Breast epithelium (tissue), 3 donors: Measurements from ENCODE around the gene P2RY13.

Source experiments
- POLR2A ChIP-seq: fragments of 450-650 bp; IDR thresholded peaks from one replicate; pipeline ENCODE4 v1.6.1; 2016; ENCODE audit warnings: antibody characterized with exemption, mild to moderate bottlenecking, moderate library complexity
- TF ChIP-seq, protein P1 (sequence below), 3 donors: fragments of 450-650 bp; IDR thresholded peaks; one replicate each; pipeline ENCODE4 v1.5.1; 2016 to 2017; ENCODE audit warnings: antibody characterized with exemption in 3 of 3, mild to moderate bottlenecking in 3 of 3, moderate library complexity in 3 of 3

DNA sequence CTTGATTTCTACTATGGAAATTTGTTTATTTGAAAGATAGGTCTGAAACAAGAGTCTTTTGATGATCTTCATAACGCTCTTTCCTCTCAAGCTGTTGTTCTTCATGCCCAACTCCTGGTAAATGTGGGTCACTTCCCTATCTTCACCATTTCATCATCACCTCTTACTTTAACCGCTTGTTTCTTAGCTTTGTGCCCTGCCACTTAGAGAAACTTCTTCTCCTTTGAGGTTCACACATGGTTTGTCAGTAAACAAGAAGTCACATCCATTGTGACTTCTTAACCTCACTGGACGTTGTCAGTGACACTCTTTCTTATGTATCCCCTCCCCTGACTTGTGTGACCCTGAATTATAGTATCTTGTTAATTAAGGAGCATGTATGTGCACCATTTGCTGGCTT is 16.9 kb upstream of the P2RY13 start:
- TF ChIP-seq, protein P1, sequence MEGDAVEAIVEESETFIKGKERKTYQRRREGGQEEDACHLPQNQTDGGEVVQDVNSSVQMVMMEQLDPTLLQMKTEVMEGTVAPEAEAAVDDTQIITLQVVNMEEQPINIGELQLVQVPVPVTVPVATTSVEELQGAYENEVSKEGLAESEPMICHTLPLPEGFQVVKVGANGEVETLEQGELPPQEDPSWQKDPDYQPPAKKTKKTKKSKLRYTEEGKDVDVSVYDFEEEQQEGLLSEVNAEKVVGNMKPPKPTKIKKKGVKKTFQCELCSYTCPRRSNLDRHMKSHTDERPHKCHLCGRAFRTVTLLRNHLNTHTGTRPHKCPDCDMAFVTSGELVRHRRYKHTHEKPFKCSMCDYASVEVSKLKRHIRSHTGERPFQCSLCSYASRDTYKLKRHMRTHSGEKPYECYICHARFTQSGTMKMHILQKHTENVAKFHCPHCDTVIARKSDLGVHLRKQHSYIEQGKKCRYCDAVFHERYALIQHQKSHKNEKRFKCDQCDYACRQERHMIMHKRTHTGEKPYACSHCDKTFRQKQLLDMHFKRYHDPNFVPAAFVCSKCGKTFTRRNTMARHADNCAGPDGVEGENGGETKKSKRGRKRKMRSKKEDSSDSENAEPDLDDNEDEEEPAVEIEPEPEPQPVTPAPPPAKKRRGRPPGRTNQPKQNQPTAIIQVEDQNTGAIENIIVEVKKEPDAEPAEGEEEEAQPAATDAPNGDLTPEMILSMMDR (IDR thresholded peaks at IDR 0.05): no peak
- TF ChIP-seq POLR2A: no peak
